NCI-H446 treated with DMSO at 0.1 percent for 48 hours (cell line): ENCODE data around the gene FRMD4B.

ENCODE experiments used
- DNase-seq: peaks from one replicate; lab custom pipeline; 2025; lab: John Stamatoyannopoulos, UW

Gene FRMD4B

GRCh38 chr3:69385723-69386555, at the start of gene FRMD4B:
TSS of gene FRMD4B (minus strand) at chr3:69386088. CDS start at chr3:69385989, 99 bp downstream.
- no peak for DNase-seq

GRCh38 chr3:69433969-69434325, 48.1 kb upstream of the FRMD4B start:
- DNase-seq, result no peak

GRCh38 chr3:69433121-69433968, 47.5 kb upstream of the FRMD4B start:
- DNase-seq, result no peak

- no peak for DNase-seq
Observed at GRCh38 chr3:69428657-69429255, 42.9 kb upstream of the FRMD4B start.

GRCh38 chr3:69426967-69427304, 41.0 kb upstream of the FRMD4B start:
- no peak for DNase-seq

- no peak for DNase-seq
Observed at GRCh38 chr3:69426291-69426966, 40.5 kb upstream of the FRMD4B start.

GRCh38 chr3:69425249-69425648, 39.4 kb upstream of the FRMD4B start:
- DNase-seq, result no peak

GRCh38 chr3:69423463-69424155, 37.7 kb upstream of the FRMD4B start:
- DNase-seq, result no peak

- no peak for DNase-seq
Observed at GRCh38 chr3:69422751-69423150, 36.9 kb upstream of the FRMD4B start.

GRCh38 chr3:69420781-69421520, 35.1 kb upstream of the FRMD4B start:
- no peak for DNase-seq

- DNase-seq, result no peak
Observed at GRCh38 chr3:69419276-69419675, 33.4 kb upstream of the FRMD4B start.

GRCh38 chr3:69417541-69418078, 31.7 kb upstream of the FRMD4B start:
- DNase-seq, result no peak

GRCh38 chr3:69413551-69414207, 27.8 kb upstream of the FRMD4B start:
- DNase-seq, result no peak

- no peak for DNase-seq
Observed at GRCh38 chr3:69411346-69411745, 25.5 kb upstream of the FRMD4B start.

GRCh38 chr3:69410301-69410700, 24.4 kb upstream of the FRMD4B start:
- no peak for DNase-seq

- DNase-seq, result no peak
Observed at GRCh38 chr3:69409831-69410230, 23.9 kb upstream of the FRMD4B start.

GRCh38 chr3:69409011-69409410, 23.1 kb upstream of the FRMD4B start:
- DNase-seq, result no peak

GRCh38 chr3:69408542-69408941, 22.7 kb upstream of the FRMD4B start:
- DNase-seq, result no peak

- DNase-seq, result no peak
Observed at GRCh38 chr3:69407908-69408307, 22.0 kb upstream of the FRMD4B start.

- no peak for DNase-seq
Observed at GRCh38 chr3:69406163-69406562, 20.3 kb upstream of the FRMD4B start.
